NOMO-1 treated with DMSO at 0.1 percent for 48 hours (cell line): ENCODE results near the gene PBX3.

ENCODE experiments used
- DNase-seq: peaks from one replicate; lab custom pipeline; 2025; ENCODE audit not compliant: unreplicated experiment; lab: John Stamatoyannopoulos, UW

Gene PBX3

DNA sequence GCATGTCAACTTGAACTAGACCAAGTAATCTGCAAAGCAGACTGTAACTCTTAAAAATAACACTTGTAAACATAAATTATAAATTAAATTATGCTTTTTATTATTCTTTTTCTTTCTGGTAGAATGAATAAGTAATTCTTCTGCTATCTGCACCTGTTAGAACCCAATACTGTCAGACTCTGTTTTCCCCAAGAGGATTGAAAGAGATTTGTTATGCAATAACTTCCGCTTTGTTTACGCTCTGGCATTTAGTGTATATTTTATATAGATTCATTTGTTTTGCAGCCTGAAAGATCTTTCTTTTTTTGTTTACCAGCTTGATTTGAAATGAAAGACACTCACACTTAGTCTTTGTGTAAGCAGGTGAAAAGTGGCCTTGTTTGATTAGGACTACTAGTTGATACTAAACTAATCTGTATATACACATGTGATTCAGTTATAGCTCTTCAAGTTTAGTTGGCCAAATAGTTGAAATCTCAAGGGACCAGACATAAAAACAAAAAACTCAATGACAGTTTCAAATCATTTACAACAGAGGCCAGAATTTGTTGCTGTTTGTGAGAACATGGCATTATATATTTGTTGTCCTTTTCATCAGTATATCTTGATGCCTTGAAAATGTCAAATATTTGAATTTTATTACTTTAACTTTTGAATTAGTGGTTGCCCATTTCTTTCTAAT is 155.8 kb downstream of the PBX3 start:
- DNase-seq, result peak; percentile 34

DNA sequence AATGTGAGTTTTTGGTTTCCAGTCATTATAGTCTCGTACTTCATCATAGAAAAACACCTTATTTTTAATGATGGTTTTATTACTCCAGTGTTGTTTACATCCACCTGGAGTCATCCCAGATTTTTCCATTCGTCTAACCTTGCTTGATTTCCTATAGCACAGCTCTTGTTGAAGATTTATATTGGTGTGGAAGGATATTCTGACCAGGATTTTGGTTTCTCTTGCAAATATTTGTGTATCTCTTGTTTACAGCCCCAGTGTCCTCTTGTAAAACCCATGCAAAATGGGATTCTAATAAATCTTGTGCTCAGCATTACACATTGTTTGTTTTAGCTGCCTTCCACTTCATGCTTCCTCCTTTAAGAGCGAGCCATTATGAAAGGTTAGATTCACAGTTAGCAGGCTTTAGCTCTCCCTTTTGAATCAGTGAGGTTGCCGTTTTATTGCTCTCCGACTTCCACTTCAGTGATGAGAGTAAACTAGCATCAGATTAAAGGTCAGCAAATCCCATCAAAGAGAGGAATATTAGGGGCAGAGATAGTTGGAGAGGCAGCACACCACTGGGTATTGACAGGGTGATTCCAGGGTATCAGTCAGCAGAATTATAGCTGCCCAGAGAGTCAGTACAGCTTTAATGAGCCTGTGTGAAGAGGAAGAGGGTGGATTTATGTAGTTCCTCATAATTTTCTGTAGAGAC is 157.1 kb downstream of the PBX3 start:
- DNase-seq, result peak; percentile 88

DNA sequence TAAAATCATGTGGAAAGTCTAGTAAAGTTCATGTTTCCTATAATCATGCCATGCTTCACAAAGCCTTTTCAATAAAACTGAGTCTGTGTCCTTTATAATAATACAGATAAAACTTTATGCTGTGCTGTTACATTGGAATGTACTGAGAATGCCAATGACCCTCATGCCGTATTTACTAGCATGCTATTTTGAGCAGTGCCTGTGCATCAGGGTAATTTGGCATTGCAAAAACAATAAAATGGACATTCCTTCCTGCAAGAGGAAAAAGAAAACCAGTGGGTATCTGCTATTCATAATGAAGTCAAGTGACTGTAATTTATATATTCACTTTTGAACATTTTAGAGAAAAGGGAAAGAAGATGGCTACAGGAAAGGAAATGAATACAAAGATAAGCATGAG is 159.0 kb downstream of the PBX3 start:
- no peak for DNase-seq

DNA sequence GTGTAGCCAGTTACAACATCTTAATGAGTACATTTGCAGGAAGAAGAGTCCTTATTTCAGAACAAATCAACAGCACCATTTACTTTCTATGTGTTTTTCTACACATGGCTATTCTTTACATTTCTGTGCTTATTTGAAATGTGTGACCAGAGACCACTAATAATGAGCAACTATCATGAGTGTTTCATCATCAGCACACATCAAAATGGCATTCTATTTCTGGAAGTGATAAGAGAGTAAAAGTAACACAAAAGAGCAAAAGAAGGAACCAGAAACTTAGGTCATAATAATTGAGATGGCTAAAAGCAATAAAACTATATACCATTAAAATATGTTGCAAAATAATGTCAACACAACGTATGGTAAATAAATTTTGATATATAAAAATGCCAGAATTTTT is 159.7 kb downstream of the PBX3 start:
- DNase-seq, result peak; percentile 87

DNA sequence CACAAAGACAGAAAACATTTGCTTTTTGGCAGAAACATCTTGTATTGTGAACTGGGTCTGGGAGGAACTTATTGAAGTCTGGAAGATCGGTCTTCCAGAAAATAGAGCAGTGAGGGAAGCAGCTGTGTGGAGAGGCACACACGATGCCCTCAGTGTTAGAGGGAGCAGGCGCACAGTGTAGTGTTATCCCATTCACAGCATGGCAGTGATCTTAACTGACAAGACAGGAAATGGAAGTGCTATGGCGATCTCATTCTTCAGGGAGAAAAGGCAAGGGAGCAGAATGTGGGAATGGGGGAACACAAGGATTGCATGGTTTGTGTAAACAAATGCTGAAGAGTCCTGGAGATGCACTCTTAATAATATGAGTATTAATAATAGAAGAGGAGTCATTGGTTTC is 161.0 kb downstream of the PBX3 start:
- no peak for DNase-seq

DNA sequence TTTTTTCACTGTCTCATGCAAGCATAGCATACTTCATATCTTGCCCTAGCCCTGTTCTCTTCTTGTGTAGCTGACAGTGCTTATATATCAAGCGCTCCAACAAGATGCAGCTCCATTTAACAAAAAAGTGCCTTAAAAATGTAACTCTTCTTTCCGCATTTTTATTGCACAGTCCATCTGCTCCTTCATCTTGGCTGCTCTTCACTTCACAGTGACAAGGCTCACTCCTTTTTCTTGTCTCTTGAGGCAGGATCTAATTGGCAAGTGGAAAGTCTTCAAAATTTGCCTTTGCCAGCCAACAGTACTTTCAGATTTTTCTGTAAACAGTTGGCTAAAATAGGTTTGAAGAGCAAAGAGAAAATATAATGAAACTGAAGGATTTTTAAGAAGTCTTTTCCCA is 161.8 kb downstream of the PBX3 start:
- no peak for DNase-seq

DNA sequence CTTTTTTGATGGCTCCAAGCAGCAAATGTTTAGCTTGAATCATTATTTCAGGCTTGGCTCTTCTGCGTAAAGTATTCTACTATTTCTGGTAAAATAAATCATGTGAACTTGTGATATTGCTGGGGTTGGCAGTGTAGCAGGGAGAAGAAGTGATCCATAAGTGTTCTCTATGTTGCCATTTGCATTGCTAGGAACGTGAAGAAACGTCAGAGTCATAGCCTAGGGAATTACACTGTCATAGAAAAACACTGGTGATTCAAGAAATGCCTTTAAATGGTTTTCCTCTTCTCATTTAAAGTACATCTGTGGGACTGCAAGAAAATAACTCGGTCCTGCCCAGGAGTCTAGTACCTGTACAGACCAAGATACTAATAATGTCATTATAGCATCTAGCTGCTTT is 162.3 kb downstream of the PBX3 start:
- no peak for DNase-seq

DNA sequence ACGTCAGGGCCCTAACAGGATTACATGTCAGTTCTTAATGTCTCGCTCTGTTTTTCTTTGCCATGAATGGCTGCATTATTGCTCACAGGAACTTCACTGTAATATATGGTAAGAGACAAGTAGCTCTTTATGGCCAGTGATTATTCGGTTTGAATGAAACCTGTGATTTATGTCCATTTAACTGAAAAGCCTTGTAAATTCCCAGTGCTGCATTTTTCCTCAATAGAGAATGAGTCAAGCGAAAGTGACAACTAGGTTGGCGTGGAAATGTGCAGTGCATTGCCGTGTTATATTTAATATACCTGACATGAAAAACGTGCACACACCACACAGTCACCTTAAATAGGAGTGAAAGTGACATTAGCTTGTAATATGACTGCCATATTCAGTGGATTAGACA is 163.1 kb downstream of the PBX3 start:
- no peak for DNase-seq

DNA sequence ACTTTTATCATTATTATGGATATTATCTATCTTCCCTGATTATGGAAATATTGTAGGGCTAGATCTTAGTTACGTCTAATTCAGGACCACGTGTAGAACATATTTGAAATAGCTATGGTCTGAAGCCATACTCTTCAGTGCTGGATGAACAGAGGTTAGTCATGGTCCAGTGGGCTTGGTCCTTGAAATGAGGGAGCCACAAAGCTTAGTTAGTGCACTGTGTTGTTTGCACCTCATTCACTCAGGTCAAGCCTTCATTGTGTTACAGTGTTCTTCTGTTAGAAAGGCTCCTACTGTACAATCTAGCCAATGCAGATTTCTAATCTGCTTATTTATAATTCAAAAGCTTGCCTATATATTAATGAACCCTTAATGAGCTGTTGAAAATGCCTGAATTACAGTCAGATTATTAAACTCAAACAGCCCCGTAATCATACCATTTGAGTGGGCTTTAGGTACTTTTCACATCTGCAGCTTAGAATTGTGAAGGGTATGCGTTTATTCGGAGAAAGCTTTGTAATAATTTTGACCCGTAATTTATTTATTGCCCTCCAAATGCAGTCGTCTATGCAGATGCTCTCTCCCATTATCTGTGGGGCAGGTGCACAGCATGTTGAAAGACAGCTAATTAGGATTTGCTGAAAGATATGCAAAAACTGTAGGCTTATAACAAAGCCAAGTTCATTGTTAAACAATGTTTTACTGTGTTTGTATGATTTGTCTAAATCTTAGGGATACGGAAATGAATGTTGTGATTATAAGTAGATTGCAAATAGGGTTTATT is 164.9 kb downstream of the PBX3 start:
- DNase-seq, result no peak

DNA sequence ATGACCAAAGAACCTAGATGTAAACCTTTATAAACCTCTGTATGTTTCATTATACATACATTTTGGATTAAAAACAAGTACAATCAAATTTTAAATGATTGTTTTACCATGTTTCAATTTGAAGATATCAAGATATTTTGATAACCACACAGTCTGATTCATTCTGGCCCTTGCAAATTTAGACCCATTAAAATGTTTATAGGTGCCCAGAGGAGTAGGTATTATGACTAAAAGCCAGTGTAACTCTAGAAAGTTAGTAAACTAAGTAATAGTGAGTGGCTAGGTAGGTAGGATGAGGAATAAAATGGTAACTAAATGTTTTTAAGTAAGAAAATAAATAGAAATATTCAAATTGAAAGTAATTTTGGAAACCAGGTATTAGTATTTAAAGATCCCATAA is 165.5 kb downstream of the PBX3 start:
- no peak for DNase-seq

DNA sequence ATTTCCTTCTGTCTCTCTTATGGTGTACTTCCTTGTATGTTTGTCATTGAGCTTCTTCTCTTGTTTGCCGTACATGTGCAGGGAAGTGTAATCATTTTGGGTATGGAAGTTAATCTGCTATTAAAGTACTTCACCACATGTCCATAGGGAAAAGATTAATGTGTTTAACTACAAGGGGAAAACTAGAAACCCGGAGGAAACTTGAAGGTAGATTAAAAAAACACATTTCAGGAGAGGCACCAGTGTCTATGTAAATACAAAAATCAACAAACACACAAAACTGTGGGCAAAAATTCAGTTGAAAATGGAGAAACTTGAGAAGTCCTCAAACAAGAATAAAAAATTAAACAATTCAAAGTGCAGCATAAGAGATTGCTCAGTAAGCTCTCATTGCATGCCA is 166.4 kb downstream of the PBX3 start:
- no peak for DNase-seq

DNA sequence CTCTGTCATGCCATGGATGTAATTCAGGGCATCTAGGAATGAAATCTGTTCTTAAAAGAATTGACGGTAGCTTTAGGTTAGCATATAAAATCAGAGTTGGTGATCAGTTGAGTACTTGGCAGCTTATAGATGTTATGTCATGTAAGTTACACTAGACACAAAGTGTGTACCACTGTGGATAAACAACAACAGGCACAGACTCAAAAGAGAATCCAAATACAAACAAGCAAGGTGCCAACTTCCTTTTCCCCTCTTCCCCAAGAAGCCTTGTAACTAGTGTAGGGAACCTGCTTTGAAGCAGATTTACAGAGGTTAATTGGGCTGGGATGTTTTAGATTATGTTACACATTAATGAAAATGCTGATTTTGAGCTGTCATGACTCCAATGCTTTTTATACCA is 167.2 kb downstream of the PBX3 start:
- no peak for DNase-seq

DNA sequence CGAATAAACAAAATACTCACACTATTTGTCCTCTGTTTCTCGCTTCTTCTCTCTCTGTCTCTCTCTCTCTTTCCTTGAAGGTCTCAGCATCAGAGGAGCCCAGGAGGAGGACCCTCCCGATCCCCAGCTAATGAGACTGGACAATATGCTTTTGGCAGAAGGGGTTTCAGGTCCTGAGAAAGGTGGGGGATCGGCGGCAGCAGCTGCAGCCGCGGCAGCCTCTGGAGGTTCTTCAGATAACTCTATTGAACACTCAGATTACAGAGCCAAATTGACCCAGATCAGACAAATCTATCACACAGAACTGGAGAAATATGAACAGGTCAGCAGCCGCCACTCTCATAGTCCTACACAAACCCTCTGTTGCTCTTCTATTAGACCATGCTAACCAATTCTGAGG is 168.4 kb downstream of the PBX3 start:
- no peak for DNase-seq

DNA sequence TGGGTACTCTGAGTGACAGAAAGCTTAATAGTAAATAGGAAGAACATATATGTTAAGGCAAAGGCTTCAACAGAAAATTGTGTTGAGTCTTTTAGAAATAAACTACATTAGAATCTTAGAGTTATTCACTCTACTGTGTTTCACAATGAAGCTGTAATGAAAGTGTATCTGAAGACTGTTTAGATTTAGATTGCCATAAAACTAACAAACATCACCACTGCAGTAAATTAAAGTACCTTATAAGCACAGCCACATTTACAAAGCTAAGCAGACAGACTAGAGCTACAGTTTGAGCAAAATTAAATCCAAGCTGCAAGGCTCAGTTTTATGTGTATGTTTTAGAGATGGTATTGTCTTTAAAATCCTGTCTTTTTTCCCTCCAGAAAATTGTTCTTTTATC is 172.4 kb downstream of the PBX3 start:
- no peak for DNase-seq

DNA sequence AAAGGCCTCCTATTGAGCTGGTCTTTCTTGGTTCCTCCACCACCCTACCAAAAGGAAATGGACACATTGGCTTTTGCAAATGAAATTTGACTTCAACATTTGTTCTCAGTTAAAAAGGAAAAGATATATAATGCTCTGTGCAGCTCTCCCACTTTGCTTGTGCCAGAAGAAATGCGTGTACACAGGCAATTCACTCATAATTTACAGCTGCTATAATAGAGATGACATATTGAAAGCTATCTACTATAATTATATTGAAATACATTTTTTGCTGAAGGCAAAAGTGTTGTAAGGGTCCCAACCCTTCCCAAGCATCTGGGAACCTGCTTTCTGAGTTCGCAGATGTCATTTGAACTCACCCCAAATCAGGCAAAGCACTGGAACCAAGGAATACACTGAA is 173.2 kb downstream of the PBX3 start:
- DNase-seq, result no peak

DNA sequence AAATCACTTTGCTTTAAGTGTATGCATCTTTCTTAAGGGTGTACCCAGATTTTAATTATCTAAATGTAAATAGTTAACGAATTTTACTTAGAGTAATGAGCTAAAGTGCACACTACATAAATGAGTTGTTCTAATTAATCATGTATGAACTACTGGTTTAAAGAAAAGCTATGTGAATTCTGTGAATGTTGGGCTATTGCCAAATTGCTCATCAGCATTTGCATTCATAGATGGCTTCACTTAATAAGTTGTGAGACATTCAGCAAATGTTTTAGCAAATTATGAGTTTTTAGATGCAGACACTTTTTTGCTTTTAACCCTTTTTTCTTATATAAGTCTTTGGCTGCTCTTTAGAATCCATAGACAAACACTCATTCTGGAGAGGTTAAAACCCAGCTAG is 175.7 kb downstream of the PBX3 start:
- DNase-seq, result no peak

DNA sequence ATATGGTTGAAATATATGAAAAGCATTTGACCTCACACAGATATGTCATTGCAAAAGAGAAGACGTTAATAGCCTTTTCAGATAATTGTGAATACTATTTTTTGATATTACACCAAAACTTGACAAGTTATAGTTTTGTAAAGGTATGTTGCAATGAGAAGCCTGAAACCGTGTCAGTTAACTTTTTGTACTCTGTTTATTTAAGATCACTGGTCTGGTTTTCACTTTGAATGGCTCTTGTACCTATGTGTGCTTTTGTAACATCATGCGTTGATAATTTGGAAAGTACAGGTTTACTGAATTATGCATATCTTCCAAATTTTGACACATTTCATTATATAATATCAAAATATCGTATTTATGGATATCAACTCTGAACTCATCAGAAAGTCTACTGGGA is 177.2 kb downstream of the PBX3 start:
- DNase-seq, result no peak

DNA sequence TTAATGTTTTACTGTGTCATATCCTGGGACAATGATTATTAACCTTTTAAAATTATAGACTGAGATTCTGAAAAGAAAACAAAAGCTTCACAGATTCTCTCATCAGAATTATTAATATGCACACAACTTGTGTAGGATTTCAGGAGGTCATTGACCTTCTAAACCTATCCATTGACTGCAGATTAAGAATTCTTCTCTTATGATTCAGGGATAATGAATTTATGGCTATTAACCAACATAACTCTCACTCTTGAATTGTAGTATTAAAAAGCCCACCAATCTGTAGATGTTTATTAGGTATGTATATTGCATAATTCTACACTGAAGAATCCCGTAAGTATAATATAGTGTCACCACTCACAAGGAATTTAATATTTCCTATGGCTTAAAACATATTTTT is 179.8 kb downstream of the PBX3 start:
- no peak for DNase-seq

DNA sequence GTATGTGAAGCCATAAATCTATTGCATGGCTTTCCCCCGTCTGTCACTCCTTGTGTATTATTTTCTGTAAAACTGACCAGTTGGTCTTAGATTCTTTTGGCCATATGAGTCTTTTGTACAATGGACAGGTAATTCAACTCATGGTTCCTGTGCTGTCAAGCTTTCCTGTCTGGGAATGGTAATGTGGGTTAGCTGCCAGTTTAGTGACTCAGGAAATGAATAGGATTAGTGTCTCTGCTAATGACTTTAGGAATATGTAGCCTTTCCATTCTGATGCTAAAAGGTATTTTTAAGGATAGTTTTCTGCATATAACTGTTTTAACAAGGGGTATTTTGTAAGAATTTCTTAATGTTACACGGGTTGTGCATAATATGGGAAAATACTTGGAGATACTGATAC is 182.7 kb downstream of the PBX3 start:
- DNase-seq, result no peak

DNA sequence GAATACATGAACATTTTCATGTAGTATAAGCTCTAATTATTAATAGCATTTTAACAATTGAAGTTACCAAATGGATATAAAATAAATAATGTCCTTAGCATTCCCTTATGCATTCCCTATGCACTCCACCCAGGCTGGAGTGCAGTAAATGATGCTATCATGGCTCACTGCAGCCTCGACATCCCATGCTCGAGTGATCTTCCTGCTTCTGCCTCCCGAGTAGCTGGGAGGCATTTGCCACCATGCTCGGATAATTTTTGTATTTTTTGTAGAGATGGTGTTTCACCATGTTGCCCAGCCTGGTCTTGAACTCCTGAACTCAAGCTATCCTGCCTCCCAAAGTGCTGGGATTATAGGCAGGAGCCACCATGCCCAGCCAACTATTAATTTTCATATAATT is 184.0 kb downstream of the PBX3 start:
- no peak for DNase-seq

DNA sequence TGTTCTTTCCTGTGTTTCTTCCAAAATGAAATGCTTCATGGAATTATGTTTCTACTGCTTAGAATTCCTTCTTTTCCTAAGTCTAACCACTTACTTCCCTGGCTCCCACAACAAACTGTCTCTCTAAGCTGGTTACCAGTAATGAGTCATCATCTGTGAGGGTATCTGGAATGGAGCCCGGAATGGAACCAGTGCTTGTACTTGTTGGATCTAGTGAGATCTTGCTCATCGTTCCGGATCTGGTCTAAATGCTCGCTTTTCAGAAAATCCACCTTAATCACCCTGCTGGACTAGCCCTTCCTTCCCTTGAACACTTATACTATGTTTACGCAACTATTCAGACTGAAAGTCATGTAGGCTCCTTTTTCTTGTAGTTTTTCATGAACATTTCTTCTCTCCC is 184.8 kb downstream of the PBX3 start:
- no peak for DNase-seq

DNA sequence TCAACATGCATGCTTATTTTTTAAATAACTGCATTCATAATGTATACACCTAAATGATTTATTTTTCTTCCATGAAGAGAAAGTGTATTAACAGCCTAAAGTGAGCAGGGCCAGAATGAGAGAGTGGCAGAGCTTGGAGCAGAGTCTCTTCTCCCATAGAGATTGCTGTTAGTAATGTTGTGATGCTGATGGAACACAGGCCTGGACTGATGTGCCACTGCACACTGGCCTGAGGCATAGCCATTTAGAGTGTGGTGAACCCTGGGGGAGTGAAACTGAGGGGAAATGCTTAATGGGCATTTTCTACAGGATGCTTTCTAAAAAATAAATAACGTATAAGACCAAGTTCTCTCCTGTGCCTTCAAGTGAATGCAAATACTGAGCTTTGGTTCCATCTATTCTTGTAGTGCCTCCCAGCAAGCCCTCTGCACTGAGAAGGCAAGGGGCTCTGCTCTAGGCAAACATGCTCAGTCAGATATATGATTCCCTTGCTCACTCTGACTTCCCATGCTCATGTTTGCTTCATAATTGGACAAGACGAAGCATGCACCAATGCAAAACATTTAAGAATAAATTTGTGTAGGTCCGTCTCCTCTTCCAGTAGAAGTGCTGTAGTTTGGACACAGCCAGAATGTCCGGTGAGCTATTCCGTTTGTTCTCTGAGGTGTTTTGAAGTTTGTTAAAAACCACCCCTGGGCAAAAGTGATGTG is 185.7 kb downstream of the PBX3 start:
- DNase-seq, result no peak
